Measurements from ENCODE around the gene TXNDC5.

The TXNDC5 gene

GRCh38 chr6:7910654-7911344 lies at the start of gene TXNDC5:
TSS of gene TXNDC5 (minus strand) at chr6:7910788. CDS start at chr6:7910776, 12 bp downstream.
- peak; percentile 44 for DNase-seq (ENCODE audit: low read depth)

- DNase-seq (ENCODE audit: low read depth): no peak
Measured at GRCh38 chr6:7960141-7960540, 49.6 kb upstream of the TXNDC5 start.

GRCh38 chr6:7959453-7959852 lies 48.9 kb upstream of the TXNDC5 start:
- DNase-seq (ENCODE audit: low read depth): no peak

- DNase-seq (ENCODE audit: low read depth): no peak
Measured at GRCh38 chr6:7958464-7958863, 47.9 kb upstream of the TXNDC5 start.

- DNase-seq (ENCODE audit: low read depth): no peak
Measured at GRCh38 chr6:7956257-7956656, 45.7 kb upstream of the TXNDC5 start.

- no peak for DNase-seq (ENCODE audit: low read depth)
Measured at GRCh38 chr6:7954477-7955200, 44.1 kb upstream of the TXNDC5 start.

GRCh38 chr6:7953753-7954152 lies 43.2 kb upstream of the TXNDC5 start:
- DNase-seq (ENCODE audit: low read depth): no peak

GRCh38 chr6:7939864-7940228 lies 29.3 kb upstream of the TXNDC5 start:
- DNase-seq (ENCODE audit: low read depth): no peak

- no peak for DNase-seq (ENCODE audit: low read depth)
Measured at GRCh38 chr6:7939184-7939863, 28.7 kb upstream of the TXNDC5 start.

- DNase-seq (ENCODE audit: low read depth): no peak
Measured at GRCh38 chr6:7938562-7939183, 28.1 kb upstream of the TXNDC5 start.

GRCh38 chr6:7933794-7934193 lies 23.2 kb upstream of the TXNDC5 start:
- no peak for DNase-seq (ENCODE audit: low read depth)

GRCh38 chr6:7932625-7933024 lies 22.0 kb upstream of the TXNDC5 start:
- DNase-seq (ENCODE audit: low read depth): no peak

- DNase-seq (ENCODE audit: low read depth): no peak
Measured at GRCh38 chr6:7924867-7925266, 14.3 kb upstream of the TXNDC5 start.

- no peak for DNase-seq (ENCODE audit: low read depth)
Measured at GRCh38 chr6:7922596-7922995, 12.0 kb upstream of the TXNDC5 start.

- no peak for DNase-seq (ENCODE audit: low read depth)
Measured at GRCh38 chr6:7921632-7922092, 11.1 kb upstream of the TXNDC5 start.

GRCh38 chr6:7921046-7921445 lies 10.5 kb upstream of the TXNDC5 start:
- DNase-seq (ENCODE audit: low read depth): no peak

- DNase-seq (ENCODE audit: low read depth): no peak
Measured at GRCh38 chr6:7920425-7920824, 9.8 kb upstream of the TXNDC5 start.

GRCh38 chr6:7919871-7920270 lies 9.3 kb upstream of the TXNDC5 start:
- no peak for DNase-seq (ENCODE audit: low read depth)

GRCh38 chr6:7918403-7918802 lies 7.8 kb upstream of the TXNDC5 start:
- DNase-seq (ENCODE audit: low read depth): no peak

GRCh38 chr6:7917729-7918128 lies 7.1 kb upstream of the TXNDC5 start:
- DNase-seq (ENCODE audit: low read depth): no peak

- no peak for DNase-seq (ENCODE audit: low read depth)
Measured at GRCh38 chr6:7916959-7917358, 6.4 kb upstream of the TXNDC5 start.

GRCh38 chr6:7914991-7915789 lies 4.6 kb upstream of the TXNDC5 start:
- no peak for DNase-seq (ENCODE audit: low read depth)
